GM23338 (cell line): ENCODE results near the gene BTBD9. TPM values are rescaled to one million over a fixed set of nuclear protein-coding genes. Genes with fewer than 3 reads are reported as not detected.

Experiments
- ATAC-seq: fragments of 200-7000 bp; cut with Tn5 transposase; 3 replicates; pipeline ENCODE4 v1.9.1; 2020
- DNase-seq: peaks from one replicate; pipeline ENCODE4 v3.0.0-alpha.2; 2015; ENCODE audit warnings: low spot score
- H2AFZ ChIP-seq: fragments of 200-600 bp; sonication (generic); 2 replicates; pipeline ENCODE4 v1.8.0; 2016; ENCODE audit warnings: antibody characterized with exemption, mild to moderate bottlenecking, moderate library complexity
- H3F3A ChIP-seq: fragments of 200-600 bp; sonication (generic); replicated peaks from 2 replicates; pipeline ENCODE4 v1.8.0; 2017; ENCODE audit warnings: antibody characterized with exemption, mixed run types, low read depth
- H3K27ac ChIP-seq: fragments of 200-600 bp; sonication (generic); 2 replicates; pipeline ENCODE4 v1.6.1; 2016; ENCODE audit warnings: low read depth
- H3K27me3 ChIP-seq: fragments of 200-600 bp; sonication (generic); 2 replicates; pipeline ENCODE4 v1.8.0; 2016; ENCODE audit warnings: mild to moderate bottlenecking, mixed run types, moderate library complexity; ENCODE audit not compliant: insufficient read depth
- H3K36me3 ChIP-seq: fragments of 200-600 bp; sonication (generic); 2 replicates; pipeline ENCODE4 v1.8.0; 2016; ENCODE audit warnings: mild to moderate bottlenecking; ENCODE audit not compliant: insufficient read depth
- H3K4me1 ChIP-seq: fragments of 200-600 bp; sonication (generic); 2 replicates; pipeline ENCODE4 v1.8.0; 2016; ENCODE audit warnings: mild to moderate bottlenecking, moderate library complexity; ENCODE audit not compliant: insufficient read depth
- H3K4me2 ChIP-seq: fragments of 200-600 bp; sonication (generic); 2 replicates; pipeline ENCODE4 v1.7.1; 2017; ENCODE audit warnings: mixed run types
- H3K4me3 ChIP-seq: fragments of 200-600 bp; sonication (generic); 2 replicates; pipeline ENCODE4 v1.6.1; 2016; ENCODE audit warnings: mixed run types
- H3K79me2 ChIP-seq: fragments of 200-600 bp; sonication (generic); replicated peaks from 2 replicates; pipeline ENCODE4 v1.8.0; 2017; ENCODE audit warnings: mild to moderate bottlenecking; ENCODE audit not compliant: insufficient read depth
- H3K9me2 ChIP-seq: fragments of 200-600 bp; sonication (generic); 2 replicates; pipeline ENCODE4 v1.8.0; 2017; ENCODE audit not compliant: insufficient read depth
- H4K20me1 ChIP-seq: fragments of 200-600 bp; sonication (generic); replicated peaks from 2 replicates; pipeline ENCODE4 v1.8.0; 2017; ENCODE audit warnings: mild to moderate bottlenecking; ENCODE audit not compliant: insufficient read depth
- H3K27ac Mint-ChIP-seq: 2 replicates; pipeline ENCODE4 v1.8.0; 2020; ENCODE audit warnings: inconsistent platforms, mild to moderate bottlenecking, moderate library complexity, mixed read lengths
- H3K27me3 Mint-ChIP-seq: 3 replicates; pipeline ENCODE4 v1.8.0; 2022; ENCODE audit warnings: low read depth, mild to moderate bottlenecking, moderate library complexity, mixed read lengths, inconsistent platforms; ENCODE audit not compliant: insufficient read depth, poor library complexity
- H3K36me3 Mint-ChIP-seq: 3 replicates; pipeline ENCODE4 v1.8.0; 2021; ENCODE audit warnings: low read depth, mild to moderate bottlenecking, inconsistent platforms, moderate library complexity, mixed read lengths
- H3K4me1 Mint-ChIP-seq: 3 replicates; pipeline ENCODE4 v1.8.0; 2020; ENCODE audit warnings: mild to moderate bottlenecking, inconsistent platforms, mixed read lengths
- H3K4me3 Mint-ChIP-seq: 3 replicates; pipeline ENCODE4 v1.8.0; 2021; ENCODE audit warnings: moderate library complexity, mild to moderate bottlenecking, inconsistent platforms, mixed read lengths
- H3K9me3 Mint-ChIP-seq: 3 replicates; pipeline ENCODE4 v1.8.0; 2020; ENCODE audit warnings: moderate library complexity, mild to moderate bottlenecking, inconsistent platforms, mixed read lengths
- CREB1 ChIP-seq: fragments of 250-450 bp; sonication (Bioruptor Pico); IDR thresholded peaks from 2 replicates; pipeline ENCODE4 v1.5.0; 2020; ENCODE audit warnings: low read depth, mild to moderate bottlenecking, moderate library complexity
- EZH2 ChIP-seq: fragments of 200-600 bp; sonication (generic); IDR thresholded peaks from one replicate; pipeline ENCODE4 v1.8.0; 2017; ENCODE audit warnings: antibody characterized with exemption, mild to moderate bottlenecking, low read depth; ENCODE audit not compliant: unreplicated experiment
- EZH2phosphoT487 ChIP-seq: fragments of 200-600 bp; sonication (generic); IDR thresholded peaks from one replicate; pipeline ENCODE4 v1.8.1; 2018; ENCODE audit warnings: antibody characterized with exemption; ENCODE audit not compliant: unreplicated experiment
- JUNB ChIP-seq: IDR thresholded peaks from one replicate; pipeline ENCODE4 v1.6.1; 2016; ENCODE audit warnings: antibody characterized with exemption; ENCODE audit not compliant: unreplicated experiment
- NANOG ChIP-seq: IDR thresholded peaks from 2 replicates; pipeline ENCODE4 v1.6.1; 2016; ENCODE audit warnings: antibody characterized with exemption, borderline replicate concordance
- POLR2AphosphoS5 ChIP-seq: IDR thresholded peaks from 2 replicates; pipeline ENCODE4 v1.6.1; 2016; ENCODE audit warnings: antibody characterized with exemption, low read depth
- STAT1 ChIP-seq: IDR thresholded peaks from one replicate; pipeline ENCODE4 v1.6.1; 2016; ENCODE audit warnings: antibody characterized with exemption; ENCODE audit not compliant: unreplicated experiment
- ZNF114 ChIP-seq: fragments of 250-450 bp; sonication (Bioruptor Pico); IDR thresholded peaks from 2 replicates; pipeline ENCODE4 v1.5.0; 2020; ENCODE audit warnings: mild to moderate bottlenecking, moderate library complexity
- ZNF331 ChIP-seq: fragments of 250-450 bp; sonication (Bioruptor Pico); IDR thresholded peaks from 2 replicates; pipeline ENCODE4 v1.5.0; 2020; ENCODE audit warnings: low read depth, mild to moderate bottlenecking, moderate library complexity
- polyA plus RNA-seq: library from polyadenylated mRNA; unstranded; fragments of >200 nt; fragmentation: Nextera tagmentation; extraction: Ambion mirVana; gene quantifications from 2 replicates; pipeline ENCODE4 v1.2.1, GENCODE V29; 2016
- total RNA-seq: library from RNA; depleted of rRNA; stranded (reverse); fragments of >200 nt; shearing (Covaris generic); gene quantifications from 2 replicates; pipeline ENCODE4 v1.2.3, GENCODE V29; 2014
- TF ChIP-seq, protein P1 (sequence below), 2 experiments: fragments of 200-600 bp in 1 of 2; sonication (generic) in 1 of 2; conservative IDR thresholded peaks; 2 replicates each; pipeline versions ENCODE4 v1.5.1 to v1.6.1; 2016 to 2017; ENCODE audit warnings: antibody characterized with exemption in 2 of 2, low read depth in 2 of 2, mild to moderate bottlenecking in 2 of 2, moderate library complexity in 1 of 2
- TF ChIP-seq, protein P2 (sequence below): IDR thresholded peaks from one replicate; pipeline ENCODE4 v1.6.1; 2018; ENCODE audit warnings: antibody characterized with exemption; ENCODE audit not compliant: unreplicated experiment
- TF ChIP-seq, protein P3 (sequence below): IDR thresholded peaks from 2 replicates; pipeline ENCODE4 v1.6.1; 2016; ENCODE audit warnings: antibody characterized with exemption
- TF ChIP-seq, protein P4 (sequence below): fragments of 250-450 bp; sonication (Bioruptor Pico); IDR thresholded peaks from 2 replicates; pipeline ENCODE4 v1.5.0; 2020; ENCODE audit warnings: mild to moderate bottlenecking, moderate library complexity

BTBD9 gene
- total and polyA plus RNA-seq, 2 experiments from 2014 or later: 4.2 to 5.3 TPM

DNA sequence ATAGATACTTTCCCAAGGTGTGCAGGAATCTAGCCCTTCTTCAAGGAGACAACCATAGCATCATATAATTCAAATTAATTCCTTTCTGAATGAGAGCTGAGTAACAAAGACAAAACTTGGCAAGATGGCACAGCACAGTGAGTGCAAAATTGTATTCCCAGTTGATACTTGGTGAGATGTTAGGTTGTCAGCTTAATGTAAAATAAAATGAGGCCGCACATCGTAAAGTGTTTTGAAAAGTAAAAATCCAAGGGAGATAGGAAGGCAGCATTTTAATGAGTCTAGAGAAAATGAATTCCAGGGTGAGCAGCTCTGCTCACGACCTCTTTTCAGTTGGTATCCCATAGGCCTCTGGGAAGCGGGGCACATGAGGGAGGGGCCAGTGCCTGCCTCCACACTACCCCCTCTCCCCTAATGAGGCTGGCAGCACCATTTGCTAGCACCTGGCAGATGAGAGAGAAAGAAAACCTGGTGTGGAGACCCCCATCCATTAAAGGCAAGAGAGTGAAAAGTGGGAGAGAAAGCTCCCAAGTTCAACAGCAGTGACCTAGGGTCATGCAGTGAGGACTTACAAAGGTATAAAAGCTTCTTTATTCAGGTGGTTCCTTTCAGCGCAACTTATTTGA, 158.4 kb downstream of the BTBD9 start:
- no peak for TF ChIP-seq STAT1
- TF ChIP-seq NANOG: no peak
- TF ChIP-seq, protein P1, sequence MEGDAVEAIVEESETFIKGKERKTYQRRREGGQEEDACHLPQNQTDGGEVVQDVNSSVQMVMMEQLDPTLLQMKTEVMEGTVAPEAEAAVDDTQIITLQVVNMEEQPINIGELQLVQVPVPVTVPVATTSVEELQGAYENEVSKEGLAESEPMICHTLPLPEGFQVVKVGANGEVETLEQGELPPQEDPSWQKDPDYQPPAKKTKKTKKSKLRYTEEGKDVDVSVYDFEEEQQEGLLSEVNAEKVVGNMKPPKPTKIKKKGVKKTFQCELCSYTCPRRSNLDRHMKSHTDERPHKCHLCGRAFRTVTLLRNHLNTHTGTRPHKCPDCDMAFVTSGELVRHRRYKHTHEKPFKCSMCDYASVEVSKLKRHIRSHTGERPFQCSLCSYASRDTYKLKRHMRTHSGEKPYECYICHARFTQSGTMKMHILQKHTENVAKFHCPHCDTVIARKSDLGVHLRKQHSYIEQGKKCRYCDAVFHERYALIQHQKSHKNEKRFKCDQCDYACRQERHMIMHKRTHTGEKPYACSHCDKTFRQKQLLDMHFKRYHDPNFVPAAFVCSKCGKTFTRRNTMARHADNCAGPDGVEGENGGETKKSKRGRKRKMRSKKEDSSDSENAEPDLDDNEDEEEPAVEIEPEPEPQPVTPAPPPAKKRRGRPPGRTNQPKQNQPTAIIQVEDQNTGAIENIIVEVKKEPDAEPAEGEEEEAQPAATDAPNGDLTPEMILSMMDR (conservative IDR thresholded peaks at IDR 0.05; ENCODE audit: low read depth in 2 of 2): no peak
- TF ChIP-seq JUNB: no peak
- TF ChIP-seq ZNF114 (CRISPR knock-in tag): no peak
- TF ChIP-seq, protein P2, sequence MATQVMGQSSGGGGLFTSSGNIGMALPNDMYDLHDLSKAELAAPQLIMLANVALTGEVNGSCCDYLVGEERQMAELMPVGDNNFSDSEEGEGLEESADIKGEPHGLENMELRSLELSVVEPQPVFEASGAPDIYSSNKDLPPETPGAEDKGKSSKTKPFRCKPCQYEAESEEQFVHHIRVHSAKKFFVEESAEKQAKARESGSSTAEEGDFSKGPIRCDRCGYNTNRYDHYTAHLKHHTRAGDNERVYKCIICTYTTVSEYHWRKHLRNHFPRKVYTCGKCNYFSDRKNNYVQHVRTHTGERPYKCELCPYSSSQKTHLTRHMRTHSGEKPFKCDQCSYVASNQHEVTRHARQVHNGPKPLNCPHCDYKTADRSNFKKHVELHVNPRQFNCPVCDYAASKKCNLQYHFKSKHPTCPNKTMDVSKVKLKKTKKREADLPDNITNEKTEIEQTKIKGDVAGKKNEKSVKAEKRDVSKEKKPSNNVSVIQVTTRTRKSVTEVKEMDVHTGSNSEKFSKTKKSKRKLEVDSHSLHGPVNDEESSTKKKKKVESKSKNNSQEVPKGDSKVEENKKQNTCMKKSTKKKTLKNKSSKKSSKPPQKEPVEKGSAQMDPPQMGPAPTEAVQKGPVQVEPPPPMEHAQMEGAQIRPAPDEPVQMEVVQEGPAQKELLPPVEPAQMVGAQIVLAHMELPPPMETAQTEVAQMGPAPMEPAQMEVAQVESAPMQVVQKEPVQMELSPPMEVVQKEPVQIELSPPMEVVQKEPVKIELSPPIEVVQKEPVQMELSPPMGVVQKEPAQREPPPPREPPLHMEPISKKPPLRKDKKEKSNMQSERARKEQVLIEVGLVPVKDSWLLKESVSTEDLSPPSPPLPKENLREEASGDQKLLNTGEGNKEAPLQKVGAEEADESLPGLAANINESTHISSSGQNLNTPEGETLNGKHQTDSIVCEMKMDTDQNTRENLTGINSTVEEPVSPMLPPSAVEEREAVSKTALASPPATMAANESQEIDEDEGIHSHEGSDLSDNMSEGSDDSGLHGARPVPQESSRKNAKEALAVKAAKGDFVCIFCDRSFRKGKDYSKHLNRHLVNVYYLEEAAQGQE: no peak
- TF ChIP-seq, protein P3, sequence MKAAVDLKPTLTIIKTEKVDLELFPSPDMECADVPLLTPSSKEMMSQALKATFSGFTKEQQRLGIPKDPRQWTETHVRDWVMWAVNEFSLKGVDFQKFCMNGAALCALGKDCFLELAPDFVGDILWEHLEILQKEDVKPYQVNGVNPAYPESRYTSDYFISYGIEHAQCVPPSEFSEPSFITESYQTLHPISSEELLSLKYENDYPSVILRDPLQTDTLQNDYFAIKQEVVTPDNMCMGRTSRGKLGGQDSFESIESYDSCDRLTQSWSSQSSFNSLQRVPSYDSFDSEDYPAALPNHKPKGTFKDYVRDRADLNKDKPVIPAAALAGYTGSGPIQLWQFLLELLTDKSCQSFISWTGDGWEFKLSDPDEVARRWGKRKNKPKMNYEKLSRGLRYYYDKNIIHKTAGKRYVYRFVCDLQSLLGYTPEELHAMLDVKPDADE: no peak
- TF ChIP-seq EZH2: no peak
- TF ChIP-seq ZNF331 (CRISPR knock-in tag): no peak
- no peak for TF ChIP-seq POLR2AphosphoS5
- TF ChIP-seq, protein P4, sequence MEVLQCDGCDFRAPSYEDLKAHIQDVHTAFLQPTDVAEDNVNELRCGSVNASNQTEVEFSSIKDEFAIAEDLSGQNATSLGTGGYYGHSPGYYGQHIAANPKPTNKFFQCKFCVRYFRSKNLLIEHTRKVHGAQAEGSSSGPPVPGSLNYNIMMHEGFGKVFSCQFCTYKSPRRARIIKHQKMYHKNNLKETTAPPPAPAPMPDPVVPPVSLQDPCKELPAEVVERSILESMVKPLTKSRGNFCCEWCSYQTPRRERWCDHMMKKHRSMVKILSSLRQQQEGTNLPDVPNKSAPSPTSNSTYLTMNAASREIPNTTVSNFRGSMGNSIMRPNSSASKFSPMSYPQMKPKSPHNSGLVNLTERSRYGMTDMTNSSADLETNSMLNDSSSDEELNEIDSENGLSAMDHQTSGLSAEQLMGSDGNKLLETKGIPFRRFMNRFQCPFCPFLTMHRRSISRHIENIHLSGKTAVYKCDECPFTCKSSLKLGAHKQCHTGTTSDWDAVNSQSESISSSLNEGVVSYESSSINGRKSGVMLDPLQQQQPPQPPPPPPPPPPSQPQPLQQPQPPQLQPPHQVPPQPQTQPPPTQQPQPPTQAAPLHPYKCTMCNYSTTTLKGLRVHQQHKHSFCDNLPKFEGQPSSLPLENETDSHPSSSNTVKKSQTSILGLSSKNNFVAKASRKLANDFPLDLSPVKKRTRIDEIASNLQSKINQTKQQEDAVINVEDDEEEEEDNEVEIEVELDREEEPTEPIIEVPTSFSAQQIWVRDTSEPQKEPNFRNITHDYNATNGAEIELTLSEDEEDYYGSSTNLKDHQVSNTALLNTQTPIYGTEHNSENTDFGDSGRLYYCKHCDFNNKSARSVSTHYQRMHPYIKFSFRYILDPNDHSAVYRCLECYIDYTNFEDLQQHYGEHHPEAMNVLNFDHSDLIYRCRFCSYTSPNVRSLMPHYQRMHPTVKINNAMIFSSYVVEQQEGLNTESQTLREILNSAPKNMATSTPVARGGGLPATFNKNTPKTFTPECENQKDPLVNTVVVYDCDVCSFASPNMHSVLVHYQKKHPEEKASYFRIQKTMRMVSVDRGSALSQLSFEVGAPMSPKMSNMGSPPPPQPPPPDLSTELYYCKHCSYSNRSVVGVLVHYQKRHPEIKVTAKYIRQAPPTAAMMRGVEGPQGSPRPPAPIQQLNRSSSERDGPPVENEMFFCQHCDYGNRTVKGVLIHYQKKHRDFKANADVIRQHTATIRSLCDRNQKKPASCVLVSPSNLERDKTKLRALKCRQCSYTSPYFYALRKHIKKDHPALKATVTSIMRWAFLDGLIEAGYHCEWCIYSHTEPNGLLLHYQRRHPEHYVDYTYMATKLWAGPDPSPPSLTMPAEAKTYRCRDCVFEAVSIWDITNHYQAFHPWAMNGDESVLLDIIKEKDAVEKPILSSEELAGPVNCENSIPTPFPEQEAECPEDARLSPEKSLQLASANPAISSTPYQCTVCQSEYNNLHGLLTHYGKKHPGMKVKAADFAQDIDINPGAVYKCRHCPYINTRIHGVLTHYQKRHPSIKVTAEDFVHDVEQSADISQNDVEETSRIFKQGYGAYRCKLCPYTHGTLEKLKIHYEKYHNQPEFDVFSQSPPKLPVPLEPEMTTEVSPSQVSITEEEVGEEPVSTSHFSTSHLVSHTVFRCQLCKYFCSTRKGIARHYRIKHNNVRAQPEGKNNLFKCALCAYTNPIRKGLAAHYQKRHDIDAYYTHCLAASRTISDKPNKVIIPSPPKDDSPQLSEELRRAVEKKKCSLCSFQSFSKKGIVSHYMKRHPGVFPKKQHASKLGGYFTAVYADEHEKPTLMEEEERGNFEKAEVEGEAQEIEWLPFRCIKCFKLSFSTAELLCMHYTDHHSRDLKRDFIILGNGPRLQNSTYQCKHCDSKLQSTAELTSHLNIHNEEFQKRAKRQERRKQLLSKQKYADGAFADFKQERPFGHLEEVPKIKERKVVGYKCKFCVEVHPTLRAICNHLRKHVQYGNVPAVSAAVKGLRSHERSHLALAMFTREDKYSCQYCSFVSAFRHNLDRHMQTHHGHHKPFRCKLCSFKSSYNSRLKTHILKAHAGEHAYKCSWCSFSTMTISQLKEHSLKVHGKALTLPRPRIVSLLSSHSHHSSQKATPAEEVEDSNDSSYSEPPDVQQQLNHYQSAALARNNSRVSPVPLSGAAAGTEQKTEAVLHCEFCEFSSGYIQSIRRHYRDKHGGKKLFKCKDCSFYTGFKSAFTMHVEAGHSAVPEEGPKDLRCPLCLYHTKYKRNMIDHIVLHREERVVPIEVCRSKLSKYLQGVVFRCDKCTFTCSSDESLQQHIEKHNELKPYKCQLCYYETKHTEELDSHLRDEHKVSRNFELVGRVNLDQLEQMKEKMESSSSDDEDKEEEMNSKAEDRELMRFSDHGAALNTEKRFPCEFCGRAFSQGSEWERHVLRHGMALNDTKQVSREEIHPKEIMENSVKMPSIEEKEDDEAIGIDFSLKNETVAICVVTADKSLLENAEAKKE (CRISPR knock-in tag): no peak
- no peak for TF ChIP-seq EZH2phosphoT487
- no peak for TF ChIP-seq CREB1 (CRISPR knock-in tag)
- H3K9me2 ChIP-seq: peaks cover 3% of the 10 kb centered on the region; the same call in 1 of the 2 replicates
- no peak overlapping the region for H3K4me3 ChIP-seq
- no peak overlapping the region for H3K27ac ChIP-seq
- H2AFZ ChIP-seq: no peak overlapping the region
- H3K4me1 ChIP-seq: peaks cover 28% of the 10 kb centered on the region
- no peaks in the 10 kb centered on the region for H4K20me1 ChIP-seq
- H3K27ac Mint-ChIP-seq: no peak overlapping the region
- no peaks in the 10 kb centered on the region for H3K9me3 Mint-ChIP-seq
- no peaks in the 10 kb centered on the region for H3K27me3 ChIP-seq
- no peak overlapping the region for H3K4me2 ChIP-seq
- no peak for DNase-seq
- no peaks in the 10 kb centered on the region for H3K36me3 Mint-ChIP-seq
- no peaks in the 10 kb centered on the region for H3F3A ChIP-seq
- H3K4me3 Mint-ChIP-seq: no peak overlapping the region
- H3K27me3 Mint-ChIP-seq: no peaks in the 10 kb centered on the region
- no peaks in the 10 kb centered on the region for H3K79me2 ChIP-seq
- ATAC-seq: no peak
- H3K36me3 ChIP-seq: no peaks in the 10 kb centered on the region
- H3K4me1 Mint-ChIP-seq: peaks cover 34% of the 10 kb centered on the region
